ENCODE measurements around the gene PRDM16.

PRDM16 gene

DNA sequence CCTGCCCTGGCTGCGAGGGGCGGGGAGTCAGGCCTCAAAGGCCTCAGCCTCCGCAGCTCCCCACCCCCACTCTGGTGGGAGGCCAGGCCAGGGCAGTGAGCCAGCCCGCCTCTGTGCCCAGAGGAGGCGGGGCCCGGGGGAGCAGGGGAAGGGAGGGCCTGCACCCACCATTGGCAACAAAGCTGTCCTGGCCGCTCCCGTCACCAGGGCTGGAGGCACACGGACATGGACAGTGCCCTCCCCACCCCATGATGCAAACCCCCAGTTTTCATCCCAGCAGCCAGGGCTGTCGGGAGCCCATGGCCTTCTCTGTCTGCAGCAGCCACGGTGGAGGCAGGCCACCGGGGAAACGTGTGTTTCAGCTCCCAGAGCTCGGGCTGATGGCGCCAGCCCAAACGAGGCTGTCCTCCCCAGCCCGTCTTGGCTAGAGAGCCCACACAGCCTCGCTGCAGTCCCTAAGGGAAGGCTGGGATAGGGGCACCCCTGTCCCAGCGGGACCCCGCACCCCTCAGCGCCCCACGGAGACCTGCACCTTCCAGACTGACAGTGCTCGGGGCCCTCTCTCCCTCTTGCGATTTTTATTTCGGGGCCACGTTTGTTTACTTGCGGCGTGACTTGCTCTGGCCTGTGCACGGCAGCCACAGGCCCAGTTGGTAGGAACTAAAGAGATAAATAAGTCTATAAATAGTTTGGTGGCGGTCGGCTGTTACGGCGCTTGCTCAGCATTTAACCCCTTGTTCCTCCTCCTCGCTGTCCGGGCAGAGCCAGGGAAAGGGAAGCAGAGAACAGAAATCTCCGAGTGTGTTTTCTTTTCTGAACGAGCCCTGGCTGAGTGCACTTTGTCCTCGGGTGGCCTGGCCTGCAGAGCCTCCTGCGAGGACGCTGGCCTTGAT lies 101.8 kb downstream of the PRDM16 start:
- FAIRE-seq = no peak

DNA sequence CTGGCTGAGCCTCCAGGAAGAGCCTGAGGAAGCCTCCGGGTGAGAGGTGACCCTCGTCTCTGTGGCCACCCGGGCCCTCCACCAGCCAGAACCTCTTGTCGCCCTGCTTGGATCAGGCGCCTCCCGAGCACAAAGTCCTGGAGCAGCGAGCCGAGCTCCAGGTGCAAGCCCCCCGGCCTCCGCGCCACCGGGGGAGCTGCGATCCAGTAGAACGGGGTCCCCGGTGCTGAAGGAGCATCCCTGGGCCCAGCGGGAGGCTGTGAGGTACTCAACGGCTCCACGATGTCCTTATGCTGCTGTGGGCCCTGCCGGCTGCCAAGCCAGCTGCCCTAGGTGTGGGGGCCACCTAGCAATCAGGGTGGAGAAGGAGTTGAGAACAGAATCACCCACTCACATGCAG lies 102.8 kb downstream of the PRDM16 start:
- TF ChIP-seq, protein P1, sequence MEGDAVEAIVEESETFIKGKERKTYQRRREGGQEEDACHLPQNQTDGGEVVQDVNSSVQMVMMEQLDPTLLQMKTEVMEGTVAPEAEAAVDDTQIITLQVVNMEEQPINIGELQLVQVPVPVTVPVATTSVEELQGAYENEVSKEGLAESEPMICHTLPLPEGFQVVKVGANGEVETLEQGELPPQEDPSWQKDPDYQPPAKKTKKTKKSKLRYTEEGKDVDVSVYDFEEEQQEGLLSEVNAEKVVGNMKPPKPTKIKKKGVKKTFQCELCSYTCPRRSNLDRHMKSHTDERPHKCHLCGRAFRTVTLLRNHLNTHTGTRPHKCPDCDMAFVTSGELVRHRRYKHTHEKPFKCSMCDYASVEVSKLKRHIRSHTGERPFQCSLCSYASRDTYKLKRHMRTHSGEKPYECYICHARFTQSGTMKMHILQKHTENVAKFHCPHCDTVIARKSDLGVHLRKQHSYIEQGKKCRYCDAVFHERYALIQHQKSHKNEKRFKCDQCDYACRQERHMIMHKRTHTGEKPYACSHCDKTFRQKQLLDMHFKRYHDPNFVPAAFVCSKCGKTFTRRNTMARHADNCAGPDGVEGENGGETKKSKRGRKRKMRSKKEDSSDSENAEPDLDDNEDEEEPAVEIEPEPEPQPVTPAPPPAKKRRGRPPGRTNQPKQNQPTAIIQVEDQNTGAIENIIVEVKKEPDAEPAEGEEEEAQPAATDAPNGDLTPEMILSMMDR (IDR thresholded peaks at IDR 0.05; ENCODE audit: insufficient read depth, missing control alignments) = no peak
- DNase-seq (ENCODE audit: insufficient read length, low spot score) = no peak
- no peak for FAIRE-seq

More for the DNA sequence above, 101.8 kb downstream of the PRDM16 start:
- TF ChIP-seq, protein P1 (IDR thresholded peaks at IDR 0.05; ENCODE audit: insufficient read depth, missing control alignments) = no peak
- no peak for DNase-seq (ENCODE audit: insufficient read length, low spot score)

DNA sequence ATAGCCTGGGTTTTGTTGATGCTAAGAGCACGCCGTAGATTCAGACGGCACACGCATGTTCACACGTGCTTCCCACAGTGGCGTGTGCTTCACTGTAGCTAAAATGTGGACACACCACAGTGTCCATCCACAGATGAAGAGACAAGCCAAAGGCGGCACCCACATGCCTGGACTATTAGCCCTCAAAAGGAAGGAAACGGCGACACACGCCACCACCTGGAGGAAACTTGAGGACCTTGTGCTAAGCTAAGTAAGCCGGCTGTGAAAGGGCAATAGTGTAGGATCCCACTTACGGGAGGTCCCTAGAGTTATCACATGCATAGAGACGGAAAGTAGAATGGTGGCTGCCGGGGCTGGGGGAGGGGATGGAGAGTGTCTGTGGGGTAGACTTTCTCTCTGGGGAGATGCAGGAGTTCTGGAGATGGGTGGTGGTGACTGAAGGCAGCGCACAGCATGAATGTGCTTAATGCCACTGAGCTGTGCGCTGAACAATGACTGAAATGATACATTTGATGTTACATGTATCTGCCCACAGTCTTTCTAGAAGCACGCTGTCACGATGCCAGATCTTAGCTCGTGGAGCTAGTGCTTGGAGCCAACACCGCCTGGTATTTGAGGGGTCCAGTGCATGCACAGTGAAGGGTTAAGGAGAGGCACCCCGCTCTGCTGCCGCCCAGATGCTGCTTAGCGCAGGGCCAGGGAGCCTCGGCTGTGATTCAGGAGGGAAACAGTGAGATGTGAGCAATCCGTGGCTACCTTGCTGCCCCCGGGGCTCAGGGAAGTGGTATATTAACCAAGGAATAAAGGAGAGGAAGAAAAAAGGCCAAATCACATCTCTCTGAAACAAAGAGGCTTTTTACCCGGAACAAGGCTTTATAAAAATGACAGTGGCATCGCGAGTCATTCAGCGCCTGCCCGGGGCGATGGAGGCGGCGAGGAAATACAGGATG lies 103.7 kb downstream of the PRDM16 start:
- TF ChIP-seq, protein P1 (IDR thresholded peaks at IDR 0.05; ENCODE audit: insufficient read depth, missing control alignments) = no peak
- FAIRE-seq (no peak), DNase-seq (ENCODE audit: insufficient read length, low spot score) (no peak)

DNA sequence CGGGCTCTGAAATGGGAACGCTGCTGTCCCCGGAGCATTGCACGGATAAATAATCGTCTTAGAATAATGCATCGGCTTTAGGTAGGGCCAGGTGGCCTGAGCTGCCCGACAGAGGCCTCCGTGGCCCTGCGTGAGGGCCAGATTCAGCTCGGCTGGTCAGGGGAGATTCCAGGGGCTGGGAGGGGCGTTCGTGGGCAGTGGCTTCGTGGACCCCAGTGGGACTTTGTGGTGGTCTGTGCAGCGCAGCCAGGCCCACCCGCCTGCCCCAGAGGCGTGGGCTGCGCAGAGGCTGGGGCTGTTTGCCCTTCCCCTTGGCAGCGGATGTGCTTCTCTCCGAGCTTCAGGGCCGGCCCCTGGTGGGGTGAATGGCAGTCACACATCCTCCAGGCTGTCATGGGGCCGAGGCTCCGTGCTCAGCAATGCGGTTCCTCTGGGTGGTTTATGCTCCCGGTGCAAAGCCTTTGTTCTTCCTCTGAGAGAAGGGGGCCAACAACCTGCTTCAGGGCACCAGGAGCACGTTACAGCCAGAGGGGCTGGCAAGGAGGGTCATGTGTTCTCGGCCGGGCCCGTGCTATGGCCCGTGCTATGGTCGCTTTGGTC lies 104.5 kb downstream of the PRDM16 start:
- TF ChIP-seq, protein P1 (IDR thresholded peaks at IDR 0.05; ENCODE audit: insufficient read depth, missing control alignments) = no peak
- DNase-seq (ENCODE audit: insufficient read length, low spot score) = no peak
- no peak for FAIRE-seq

DNA sequence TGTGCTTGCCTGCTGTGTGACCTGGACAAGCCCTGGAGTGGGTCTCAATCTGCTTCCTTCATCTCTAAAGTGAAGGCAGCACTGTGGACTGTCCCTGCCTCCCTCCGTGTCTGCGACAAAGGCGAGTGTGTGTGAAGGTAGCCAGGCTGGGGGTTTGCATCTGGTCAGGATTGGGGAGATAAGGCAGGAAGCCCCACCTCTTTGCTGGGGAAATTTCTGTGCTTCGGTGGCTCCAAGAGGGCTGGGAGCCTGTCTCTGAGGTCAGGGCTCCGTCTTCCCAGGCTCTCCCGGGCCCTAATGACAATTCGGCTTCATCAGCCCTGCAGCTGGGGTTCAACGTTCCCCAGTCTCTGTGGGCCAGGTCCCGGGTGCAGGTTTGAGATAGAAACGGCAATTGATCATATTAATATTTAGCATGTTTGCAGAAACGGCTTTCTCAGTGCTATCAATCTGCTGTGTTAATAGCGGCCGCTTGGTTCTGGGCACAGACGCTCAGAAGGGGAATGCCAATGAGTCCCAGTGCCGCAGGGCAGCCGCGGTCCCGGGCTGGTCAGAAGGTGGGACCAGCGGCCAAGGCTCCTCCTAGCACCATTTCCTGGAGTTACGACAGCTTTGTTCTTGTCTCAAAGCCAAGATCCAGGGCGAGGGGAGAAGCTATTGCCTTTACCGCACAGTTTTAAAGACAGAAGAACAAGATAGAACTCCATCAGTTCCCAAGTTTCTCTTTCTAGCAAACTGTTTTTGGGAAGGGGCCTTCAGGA lies 105.7 kb downstream of the PRDM16 start:
- TF ChIP-seq, protein P1 (IDR thresholded peaks at IDR 0.05; ENCODE audit: insufficient read depth, missing control alignments) = no peak
- FAIRE-seq (no peak), DNase-seq (ENCODE audit: insufficient read length, low spot score) (no peak)

DNA sequence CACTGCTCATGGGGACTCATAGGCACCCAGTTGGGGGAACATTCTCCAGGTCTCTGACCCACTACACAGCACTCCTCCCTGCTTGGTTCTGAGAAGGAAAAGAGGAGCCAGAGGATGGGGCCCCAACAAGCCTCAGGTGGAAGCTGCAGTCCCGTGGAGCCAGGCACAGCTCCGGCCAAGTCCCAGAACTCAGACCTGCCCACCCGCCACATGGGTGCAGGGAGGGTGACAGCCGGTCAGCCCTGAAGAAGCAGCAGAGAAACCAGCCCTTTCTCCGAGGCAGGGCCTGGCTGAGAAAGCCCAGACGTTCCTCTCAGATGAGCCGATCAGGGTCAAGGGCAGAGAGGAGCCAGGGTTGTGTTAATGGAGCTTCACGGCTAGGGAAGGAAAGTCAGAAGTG lies 106.5 kb downstream of the PRDM16 start:
- DNase-seq (ENCODE audit: insufficient read length, low spot score) (no peak), FAIRE-seq (no peak)
- TF ChIP-seq, protein P1 (IDR thresholded peaks at IDR 0.05; ENCODE audit: insufficient read depth, missing control alignments) = no peak
